ENCODE measurements around the gene RIT2.

The RIT2 gene

DNA sequence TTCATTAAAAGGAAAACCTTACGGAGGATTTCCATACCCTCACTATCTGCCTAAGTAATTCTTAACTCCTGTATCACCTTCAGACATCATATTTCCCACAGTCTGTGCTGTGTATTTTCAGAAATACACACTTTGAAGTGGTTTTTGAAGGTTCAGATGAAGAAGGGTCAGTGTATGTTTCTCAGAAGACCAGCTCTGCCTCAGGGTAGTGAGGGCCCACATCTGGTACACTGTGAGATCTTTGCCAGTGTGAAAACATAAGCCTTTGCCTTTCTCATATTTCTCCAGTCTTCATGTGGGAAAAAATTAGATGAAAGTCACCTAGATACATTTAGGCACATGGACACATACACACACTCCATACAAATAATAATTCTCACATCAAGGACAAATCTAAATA is 408.4 kb downstream of the RIT2 start:
- FAIRE-seq, result no peak

GRCh38 chr18:42706618-42707017 is 408.9 kb downstream of the RIT2 start:
- FAIRE-seq, result no peak
- DNase-seq (ENCODE audit: insufficient read length, low spot score), result no peak

More for the DNA sequence above, 408.4 kb downstream of the RIT2 start:
- no peak for DNase-seq (ENCODE audit: insufficient read length, low spot score)

DNA sequence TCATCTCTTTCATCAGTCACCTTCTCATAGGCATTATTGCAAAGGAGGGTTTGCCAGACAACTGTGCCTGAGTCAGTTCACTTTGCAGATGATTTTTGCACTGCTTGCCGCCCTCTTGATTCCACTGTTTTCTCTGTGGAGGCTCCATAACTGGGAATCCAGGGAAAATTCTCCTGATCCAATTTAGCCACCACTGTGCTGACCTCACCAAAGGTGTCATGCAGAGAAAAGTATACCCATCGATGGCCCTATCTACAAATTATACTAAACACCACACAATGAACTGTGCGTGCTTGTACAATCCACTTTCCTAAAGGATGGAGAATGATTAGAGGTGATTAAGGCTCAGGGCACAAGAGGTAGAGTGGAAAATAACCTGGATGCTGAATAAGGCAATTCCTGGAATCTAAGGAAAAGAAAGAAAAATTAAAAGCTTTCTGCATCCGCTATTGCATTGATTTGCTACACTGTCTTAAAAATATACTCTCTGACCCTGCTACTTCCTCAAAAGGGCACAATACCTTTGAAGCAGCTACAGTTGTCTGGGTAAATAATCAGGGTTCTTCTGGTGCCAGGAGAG is 409.4 kb downstream of the RIT2 start:
- no peak for FAIRE-seq
- no peak for DNase-seq (ENCODE audit: insufficient read length, low spot score)

All from GM19239 (cell line).